HG03439 (cell line): ENCODE measurements around the gene EYA2.

Experiments used
- ATAC-seq: cut with Tn5 transposase; IDR thresholded peaks from one replicate; pipeline ENCODE4 v1.9.1; 2021; ENCODE audit warnings: mild to moderate bottlenecking, moderate library complexity; ENCODE audit not compliant: unreplicated experiment

EYA2 gene

GRCh38 chr20:47057661-47058060 is 163.0 kb downstream of the EYA2 start:
- no peak for ATAC-seq

- no peak for ATAC-seq
Observed at GRCh38 chr20:47058236-47058635, 163.6 kb downstream of the EYA2 start.

- ATAC-seq: no peak
Observed at GRCh38 chr20:47059536-47059935, 164.9 kb downstream of the EYA2 start.

GRCh38 chr20:47061549-47061948 is 166.9 kb downstream of the EYA2 start:
- ATAC-seq: no peak

- no peak for ATAC-seq
Observed at GRCh38 chr20:47062226-47062890, 167.7 kb downstream of the EYA2 start.

- no peak for ATAC-seq
Observed at GRCh38 chr20:47063407-47063806, 168.8 kb downstream of the EYA2 start.

GRCh38 chr20:47063808-47064207 is 169.2 kb downstream of the EYA2 start:
- ATAC-seq: no peak

- ATAC-seq: no peak
Observed at GRCh38 chr20:47066484-47067270, 172.0 kb downstream of the EYA2 start.

GRCh38 chr20:47067776-47068175 is 173.1 kb downstream of the EYA2 start:
- no peak for ATAC-seq

- no peak for ATAC-seq
Observed at GRCh38 chr20:47070176-47070575, 175.5 kb downstream of the EYA2 start.

GRCh38 chr20:47071646-47072185 is 177.1 kb downstream of the EYA2 start:
- no peak for ATAC-seq

- ATAC-seq: no peak
Observed at GRCh38 chr20:47073766-47074475, 179.3 kb downstream of the EYA2 start.

GRCh38 chr20:47075263-47075662 is 180.6 kb downstream of the EYA2 start:
- no peak for ATAC-seq

GRCh38 chr20:47079047-47079446 is 184.4 kb downstream of the EYA2 start:
- ATAC-seq: no peak

- ATAC-seq: no peak
Observed at GRCh38 chr20:47080365-47080764, 185.7 kb downstream of the EYA2 start.

GRCh38 chr20:47086316-47086715 is 191.7 kb downstream of the EYA2 start:
- ATAC-seq: no peak

- no peak for ATAC-seq
Observed at GRCh38 chr20:47088335-47088734, 193.7 kb downstream of the EYA2 start.

- ATAC-seq: no peak
Observed at GRCh38 chr20:47089151-47089550, 194.5 kb downstream of the EYA2 start.

- no peak for ATAC-seq
Observed at GRCh38 chr20:47090835-47091234, 196.2 kb downstream of the EYA2 start.

GRCh38 chr20:47093320-47093966 is 198.8 kb downstream of the EYA2 start:
- ATAC-seq: no peak

GRCh38 chr20:47095690-47096089 is 201.0 kb downstream of the EYA2 start:
- no peak for ATAC-seq
